ENCODE results near the gene RNU1-2.
A peak's percentile ranks its signal among the peaks of the same experiment; 100 is the strongest.
"Not testable (repeated sequence)": the region's sequence is repeated elsewhere in the genome, so short reads cannot be mapped to it uniquely, and the experiment has no call there.

RNU1-2 gene

GRCh38 chr1:16912742-16913141 is 17.0 kb downstream of the RNU1-2 start:
- WGBS, 2 experiments = 83 to 86% methylated on average over 8 of the region's 8 CpGs
- H3K4me3 ChIP-seq (ENCODE audit: insufficient read depth, low read depth, low read length); H3K9me3 ChIP-seq (ENCODE audit: control insufficient read depth, low read length); H3K36me3 ChIP-seq (ENCODE audit: control insufficient read depth, insufficient read depth, low read length); H3K27me3 ChIP-seq (ENCODE audit: control insufficient read depth, insufficient read depth, low read length, poor library complexity, severe bottlenecking); H3K27ac ChIP-seq (ENCODE audit: insufficient read depth, low read depth, low read length, poor library complexity, severe bottlenecking): not testable (repeated sequence)
- peaks cover 10% of the 10 kb centered on the region for H3K4me1 ChIP-seq (ENCODE audit: control insufficient read depth, insufficient read depth, low read length)

GRCh38 chr1:16913181-16913832 is 17.5 kb downstream of the RNU1-2 start:
- no peak overlapping the region for H3K27ac ChIP-seq (ENCODE audit: insufficient read depth, low read depth, low read length, poor library complexity, severe bottlenecking)

GRCh38 chr1:16913833-16914662 is 18.3 kb downstream of the RNU1-2 start:
- no peaks in the 10 kb centered on the region for H3K9me3 ChIP-seq (ENCODE audit: control insufficient read depth, low read length)
- H3K4me3 ChIP-seq (ENCODE audit: insufficient read depth, low read depth, low read length) = peak overlapping the region; percentile 49
- no peaks in the 10 kb centered on the region for H3K36me3 ChIP-seq (ENCODE audit: control insufficient read depth, insufficient read depth, low read length)
- H3K4me1 ChIP-seq (ENCODE audit: control insufficient read depth, insufficient read depth, low read length) = peaks cover 10% of the 10 kb centered on the region
- no peak overlapping the region for H3K27ac ChIP-seq (ENCODE audit: insufficient read depth, low read depth, low read length, poor library complexity, severe bottlenecking)
- WGBS, 2 experiments = 1% methylated on average over 109 of the region's 109 CpGs
- peaks cover 4% of the 10 kb centered on the region for H3K27me3 ChIP-seq (ENCODE audit: control insufficient read depth, insufficient read depth, low read length, poor library complexity, severe bottlenecking)

More at GRCh38 chr1:16913181-16913832, 17.5 kb downstream of the RNU1-2 start:
- Histone ChIP-seq H3K9me3 (ENCODE audit: control insufficient read depth, low read length) (no peaks in the 10 kb centered on the region), H3K27me3 (ENCODE audit: control insufficient read depth, insufficient read depth, low read length, poor library complexity, severe bottlenecking) (peaks cover 4% of the 10 kb centered on the region), H3K4me3 (ENCODE audit: insufficient read depth, low read depth, low read length) (peak overlapping the region; percentile 49), H3K4me1 (ENCODE audit: control insufficient read depth, insufficient read depth, low read length) (peaks cover 10% of the 10 kb centered on the region), H3K36me3 (ENCODE audit: control insufficient read depth, insufficient read depth, low read length) (no peaks in the 10 kb centered on the region)
- WGBS, 2 experiments = 52 to 53% methylated on average over 36 of the region's 36 CpGs

GRCh38 chr1:16914928-16915626 is 19.3 kb downstream of the RNU1-2 start:
- not testable (repeated sequence) for H3K4me3 ChIP-seq (ENCODE audit: insufficient read depth, low read depth, low read length); H3K27ac ChIP-seq (ENCODE audit: insufficient read depth, low read depth, low read length, poor library complexity, severe bottlenecking); H3K9me3 ChIP-seq (ENCODE audit: control insufficient read depth, low read length); H3K27me3 ChIP-seq (ENCODE audit: control insufficient read depth, insufficient read depth, low read length, poor library complexity, severe bottlenecking); H3K36me3 ChIP-seq (ENCODE audit: control insufficient read depth, insufficient read depth, low read length)
- 52 to 53% methylated on average over 15 of the region's 15 CpGs for WGBS, 2 experiments
- peaks cover 10% of the 10 kb centered on the region for H3K4me1 ChIP-seq (ENCODE audit: control insufficient read depth, insufficient read depth, low read length)

- peaks cover 10% of the 10 kb centered on the region for H3K4me1 ChIP-seq (ENCODE audit: control insufficient read depth, insufficient read depth, low read length)
- H3K9me3 ChIP-seq (ENCODE audit: control insufficient read depth, low read length) = no peaks in the 10 kb centered on the region
- H3K27me3 ChIP-seq (ENCODE audit: control insufficient read depth, insufficient read depth, low read length, poor library complexity, severe bottlenecking) = peaks cover 4% of the 10 kb centered on the region
- 75 to 77% methylated on average over 4 of the region's 4 CpGs for WGBS, 2 experiments
- H3K27ac ChIP-seq (ENCODE audit: insufficient read depth, low read depth, low read length, poor library complexity, severe bottlenecking) = no peak overlapping the region
- no peaks in the 10 kb centered on the region for H3K36me3 ChIP-seq (ENCODE audit: control insufficient read depth, insufficient read depth, low read length)
- no peak overlapping the region for H3K4me3 ChIP-seq (ENCODE audit: insufficient read depth, low read depth, low read length)
Observed at GRCh38 chr1:16915627-16915973, 19.8 kb downstream of the RNU1-2 start.

GRCh38 chr1:16916036-16916880 is 20.5 kb downstream of the RNU1-2 start:
- not testable (repeated sequence) for H3K36me3 ChIP-seq (ENCODE audit: control insufficient read depth, insufficient read depth, low read length); H3K4me3 ChIP-seq (ENCODE audit: insufficient read depth, low read depth, low read length); H3K27ac ChIP-seq (ENCODE audit: insufficient read depth, low read depth, low read length, poor library complexity, severe bottlenecking); H3K27me3 ChIP-seq (ENCODE audit: control insufficient read depth, insufficient read depth, low read length, poor library complexity, severe bottlenecking); H3K9me3 ChIP-seq (ENCODE audit: control insufficient read depth, low read length)
- H3K4me1 ChIP-seq (ENCODE audit: control insufficient read depth, insufficient read depth, low read length) = peaks cover 14% of the 10 kb centered on the region
- WGBS, 2 experiments = 86 to 88% methylated on average over 10 of the region's 10 CpGs

- H3K9me3 ChIP-seq (ENCODE audit: control insufficient read depth, low read length) = no peaks in the 10 kb centered on the region
- H3K27me3 ChIP-seq (ENCODE audit: control insufficient read depth, insufficient read depth, low read length, poor library complexity, severe bottlenecking) = no peaks in the 10 kb centered on the region
- no peaks in the 10 kb centered on the region for H3K36me3 ChIP-seq (ENCODE audit: control insufficient read depth, insufficient read depth, low read length)
- H3K4me1 ChIP-seq (ENCODE audit: control insufficient read depth, insufficient read depth, low read length) = peaks cover 33% of the 10 kb centered on the region
- no peak overlapping the region for H3K4me3 ChIP-seq (ENCODE audit: insufficient read depth, low read depth, low read length)
- H3K27ac ChIP-seq (ENCODE audit: insufficient read depth, low read depth, low read length, poor library complexity, severe bottlenecking) = no peak overlapping the region
- WGBS, 2 experiments = 81 to 84% methylated on average over 3 of the region's 3 CpGs
Observed at GRCh38 chr1:16918371-16918770, 22.6 kb downstream of the RNU1-2 start.

- H3K36me3 ChIP-seq (ENCODE audit: control insufficient read depth, insufficient read depth, low read length); H3K27ac ChIP-seq (ENCODE audit: insufficient read depth, low read depth, low read length, poor library complexity, severe bottlenecking); H3K27me3 ChIP-seq (ENCODE audit: control insufficient read depth, insufficient read depth, low read length, poor library complexity, severe bottlenecking); H3K4me3 ChIP-seq (ENCODE audit: insufficient read depth, low read depth, low read length); H3K9me3 ChIP-seq (ENCODE audit: control insufficient read depth, low read length): not testable (repeated sequence)
- WGBS, 2 experiments = 85 to 86% methylated on average over 15 of the region's 15 CpGs
- peaks cover 33% of the 10 kb centered on the region for H3K4me1 ChIP-seq (ENCODE audit: control insufficient read depth, insufficient read depth, low read length)
Observed at GRCh38 chr1:16918936-16919665, 23.3 kb downstream of the RNU1-2 start.

GRCh38 chr1:16920951-16921350 is 25.2 kb downstream of the RNU1-2 start:
- H3K9me3 ChIP-seq (ENCODE audit: control insufficient read depth, low read length) = no peaks in the 10 kb centered on the region
- H3K27me3 ChIP-seq (ENCODE audit: control insufficient read depth, insufficient read depth, low read length, poor library complexity, severe bottlenecking) = no peaks in the 10 kb centered on the region
- H3K27ac ChIP-seq (ENCODE audit: insufficient read depth, low read depth, low read length, poor library complexity, severe bottlenecking) = no peak overlapping the region
- H3K4me3 ChIP-seq (ENCODE audit: insufficient read depth, low read depth, low read length) = no peak overlapping the region
- peaks cover 37% of the 10 kb centered on the region for H3K4me1 ChIP-seq (ENCODE audit: control insufficient read depth, insufficient read depth, low read length)
- no peaks in the 10 kb centered on the region for H3K36me3 ChIP-seq (ENCODE audit: control insufficient read depth, insufficient read depth, low read length)
- WGBS, 2 experiments = 91 to 92% methylated on average over 10 of the region's 10 CpGs
